NCI-H187 treated with DMSO at 0.1 percent for 48 hours (cell line): ENCODE measurements around the gene FOXL2.

Source experiments
- DNase-seq: peaks from one replicate; lab custom pipeline; 2025; lab: John Stamatoyannopoulos, UW

The FOXL2 gene

DNA sequence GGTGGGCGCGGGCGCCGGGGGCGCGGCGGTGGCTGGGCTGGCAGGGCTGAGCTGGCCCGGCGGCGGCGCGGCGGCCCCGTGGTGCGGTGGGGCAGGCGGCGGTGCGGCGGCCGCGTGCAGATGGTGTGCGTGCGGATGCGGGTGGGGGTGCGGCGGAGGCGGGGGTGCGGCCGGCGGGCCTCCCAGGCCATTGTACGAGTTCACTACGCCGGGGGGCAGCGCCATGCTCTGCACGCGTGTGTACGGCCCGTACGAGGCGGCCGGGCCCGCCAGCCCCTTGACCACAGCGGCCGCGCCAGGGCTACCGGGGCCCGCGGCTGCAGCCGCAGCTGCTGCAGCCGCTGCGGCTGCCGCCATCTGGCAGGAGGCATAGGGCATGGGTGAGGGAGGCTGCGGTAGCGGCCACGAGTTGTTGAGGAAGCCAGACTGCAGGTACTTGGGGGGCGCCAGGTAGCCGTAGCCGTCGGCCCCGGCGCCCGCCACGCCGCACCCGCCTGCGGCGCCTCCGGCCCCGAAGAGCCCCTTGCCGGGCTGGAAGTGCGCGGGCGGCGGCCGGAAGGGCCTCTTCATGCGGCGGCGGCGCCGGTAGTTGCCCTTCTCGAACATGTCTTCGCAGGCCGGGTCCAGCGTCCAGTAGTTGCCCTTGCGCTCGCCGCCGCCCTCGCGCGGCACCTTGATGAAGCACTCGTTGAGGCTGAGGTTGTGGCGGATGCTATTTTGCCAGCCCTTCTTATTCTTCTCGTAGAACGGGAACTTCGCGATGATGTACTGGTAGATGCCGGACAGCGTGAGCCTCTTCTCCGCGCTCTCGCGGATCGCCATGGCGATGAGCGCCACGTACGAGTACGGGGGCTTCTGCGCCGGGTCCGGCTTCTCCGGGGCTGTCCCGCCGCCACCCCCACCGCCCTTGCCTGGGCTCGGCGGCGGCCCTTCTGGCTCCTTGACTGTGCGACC is 951 bp downstream of the FOXL2 start:
- DNase-seq = no peak

GRCh38 chr3:138944929-138945708 is 1.8 kb downstream of the FOXL2 start:
- no peak for DNase-seq

DNA sequence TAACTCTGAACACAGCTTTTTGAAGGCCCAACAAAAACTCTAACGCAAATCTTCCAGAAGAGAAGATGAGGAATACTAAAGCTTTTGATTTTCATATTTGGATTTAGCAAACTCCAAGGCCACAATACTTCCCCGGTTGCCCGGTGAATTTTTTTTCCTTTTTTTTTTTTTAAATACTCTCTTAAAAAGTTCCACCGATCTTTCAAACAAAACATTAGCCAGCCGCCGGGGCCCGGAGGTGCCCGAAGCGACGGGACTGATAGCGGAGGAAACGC is 2.3 kb downstream of the FOXL2 start:
- DNase-seq = no peak

- no peak for DNase-seq
Observed at GRCh38 chr3:138943724-138944653, 2.9 kb downstream of the FOXL2 start.

DNA sequence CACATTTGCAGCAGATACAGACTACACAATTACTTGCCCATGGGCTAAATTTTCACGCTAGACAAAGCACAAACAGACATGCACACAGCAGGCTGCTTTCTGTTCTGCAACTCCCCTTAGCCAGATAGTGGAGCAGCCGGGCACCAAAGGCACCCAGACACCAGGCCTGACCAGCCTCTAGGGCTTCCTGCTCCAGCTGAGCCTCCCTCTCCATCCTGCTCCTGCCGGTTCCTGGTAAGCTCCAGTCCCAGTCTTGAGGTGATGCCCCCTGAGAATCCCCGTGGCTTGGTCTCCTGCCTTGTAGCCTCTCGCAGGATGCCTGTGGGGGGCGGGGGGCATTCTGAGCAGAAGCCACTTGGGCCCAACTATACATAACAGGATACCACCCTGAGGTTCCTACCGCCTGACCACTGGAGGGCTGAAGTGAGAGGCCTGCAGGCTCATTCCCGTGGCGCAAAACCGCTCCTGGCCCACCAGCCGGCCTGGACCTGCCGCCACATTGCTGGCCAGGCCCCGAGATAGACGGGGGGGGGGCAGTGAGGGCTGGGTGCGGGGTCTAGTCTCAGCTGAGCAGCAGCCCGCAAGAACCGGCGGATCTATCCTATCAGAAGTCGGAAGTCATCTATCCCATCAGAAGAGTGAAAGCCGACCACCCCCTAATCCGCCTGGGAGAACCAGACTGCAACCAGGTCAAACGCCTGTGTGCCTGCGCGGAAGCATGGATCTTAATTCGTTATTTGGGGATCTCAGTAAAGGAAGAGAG is 3.9 kb downstream of the FOXL2 start:
- no peak for DNase-seq

DNA sequence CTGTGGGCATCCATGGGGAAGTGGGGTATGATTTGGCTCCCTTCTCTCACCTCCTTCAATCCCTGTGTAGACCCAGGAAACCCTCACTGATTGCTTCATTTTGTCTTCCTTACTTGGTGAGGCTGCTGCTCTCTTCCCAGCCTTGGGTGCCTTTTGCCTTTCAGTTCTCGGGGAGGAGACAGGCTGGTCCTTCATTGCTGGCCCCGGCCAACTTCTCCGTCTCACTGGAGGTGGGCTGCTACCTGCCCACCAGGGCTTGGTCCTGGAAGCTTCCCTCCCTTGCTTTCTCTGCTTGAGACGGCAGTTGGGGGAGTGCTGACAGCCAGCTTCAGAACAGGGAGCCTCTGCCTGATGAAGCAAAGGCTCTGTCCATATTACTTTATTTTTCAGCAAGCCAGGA is 4.7 kb downstream of the FOXL2 start:
- no peak for DNase-seq

DNA sequence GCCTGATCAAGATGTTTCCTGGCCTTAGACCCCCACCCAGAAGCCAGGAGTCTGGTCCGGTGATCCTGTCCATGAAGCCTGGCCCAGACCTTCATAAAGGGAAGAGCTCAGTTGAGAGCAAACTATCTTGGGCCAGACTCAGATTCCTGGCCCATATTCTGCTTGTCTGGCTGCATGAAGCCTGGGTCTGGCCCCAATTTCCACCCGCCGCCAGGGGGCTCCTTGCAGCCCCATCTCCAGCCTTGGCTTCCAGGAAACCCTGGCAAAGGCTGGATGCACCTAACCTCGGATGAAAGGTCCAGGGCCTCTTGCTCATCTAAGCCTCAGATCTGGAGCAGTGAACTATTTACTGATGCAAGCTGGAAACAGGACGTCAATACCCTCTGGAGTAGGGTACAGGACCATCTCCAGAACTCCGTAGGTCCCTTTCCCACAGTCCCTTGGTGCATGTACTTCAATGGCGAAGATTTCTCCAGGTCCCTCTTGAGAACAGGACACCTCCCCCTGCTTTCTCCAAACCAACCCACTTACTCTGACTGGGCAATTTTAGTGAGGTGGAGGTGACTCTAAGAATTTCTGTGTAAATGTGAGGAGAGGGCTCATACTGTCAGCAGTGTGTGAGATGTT is 5.6 kb downstream of the FOXL2 start:
- no peak for DNase-seq

DNA sequence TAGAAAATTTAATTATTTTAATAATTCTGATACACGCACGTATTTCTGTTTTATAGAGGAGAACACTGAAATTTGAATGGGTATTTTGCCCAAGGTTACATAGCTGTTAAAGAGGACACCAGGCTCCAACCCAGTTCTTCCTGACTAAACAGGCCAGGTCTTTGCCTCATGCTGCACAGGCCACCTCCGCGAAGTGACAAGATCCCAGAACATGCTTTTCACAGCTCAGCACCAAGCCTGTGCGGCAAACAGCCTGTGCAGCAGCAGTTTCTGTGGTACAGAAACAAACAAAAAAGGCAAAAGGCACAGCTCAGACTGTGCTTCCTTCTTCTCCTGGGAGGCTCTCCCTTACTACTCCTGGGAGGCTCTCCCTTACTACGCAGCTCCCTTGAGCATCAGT is 6.5 kb downstream of the FOXL2 start:
- no peak for DNase-seq

DNA sequence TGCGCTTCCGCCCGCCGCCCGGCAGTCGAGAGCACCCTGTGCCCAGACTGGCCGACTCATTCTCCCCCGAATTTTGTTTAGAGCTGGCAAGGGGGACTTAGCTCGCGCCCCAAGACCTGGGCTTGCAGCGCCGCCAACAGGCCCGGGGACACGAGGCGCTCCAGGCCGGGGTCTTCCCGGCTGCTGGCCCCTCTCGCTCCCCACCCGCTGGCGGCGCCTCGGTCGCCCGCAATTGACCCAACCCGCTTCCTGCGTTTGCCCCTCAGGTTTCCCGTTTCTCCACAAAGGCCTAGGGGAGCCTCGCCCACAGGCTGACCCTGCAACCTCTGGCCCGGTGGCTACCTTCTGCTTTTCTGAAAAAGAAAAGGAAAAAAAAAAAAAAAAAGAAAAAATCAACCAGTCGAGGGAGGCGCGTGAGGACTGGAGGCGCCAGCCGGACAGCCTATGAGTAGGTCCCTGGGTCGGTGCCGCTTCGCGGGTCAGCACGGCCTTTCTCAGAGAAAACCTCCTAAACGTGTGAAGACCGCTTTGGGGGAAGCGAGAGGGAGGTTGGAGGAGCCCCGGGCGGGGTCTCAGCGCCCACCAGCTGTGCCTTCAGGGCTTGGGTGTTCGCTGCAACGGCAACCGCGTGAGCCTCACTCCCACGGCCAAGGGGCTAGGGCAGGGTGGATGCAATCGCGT is 7.2 kb downstream of the FOXL2 start:
- no peak for DNase-seq

GRCh38 chr3:138938877-138939560 is 7.9 kb downstream of the FOXL2 start:
- no peak for DNase-seq

- no peak for DNase-seq
Observed at GRCh38 chr3:138938056-138938876, 8.7 kb downstream of the FOXL2 start.

GRCh38 chr3:138937690-138938055 is 9.3 kb downstream of the FOXL2 start:
- no peak for DNase-seq

GRCh38 chr3:138936741-138937689 is 9.9 kb downstream of the FOXL2 start:
- DNase-seq = no peak

- DNase-seq = no peak
Observed at GRCh38 chr3:138935863-138936740, 10.8 kb downstream of the FOXL2 start.

GRCh38 chr3:138935505-138935862 is 11.5 kb downstream of the FOXL2 start:
- no peak for DNase-seq

DNA sequence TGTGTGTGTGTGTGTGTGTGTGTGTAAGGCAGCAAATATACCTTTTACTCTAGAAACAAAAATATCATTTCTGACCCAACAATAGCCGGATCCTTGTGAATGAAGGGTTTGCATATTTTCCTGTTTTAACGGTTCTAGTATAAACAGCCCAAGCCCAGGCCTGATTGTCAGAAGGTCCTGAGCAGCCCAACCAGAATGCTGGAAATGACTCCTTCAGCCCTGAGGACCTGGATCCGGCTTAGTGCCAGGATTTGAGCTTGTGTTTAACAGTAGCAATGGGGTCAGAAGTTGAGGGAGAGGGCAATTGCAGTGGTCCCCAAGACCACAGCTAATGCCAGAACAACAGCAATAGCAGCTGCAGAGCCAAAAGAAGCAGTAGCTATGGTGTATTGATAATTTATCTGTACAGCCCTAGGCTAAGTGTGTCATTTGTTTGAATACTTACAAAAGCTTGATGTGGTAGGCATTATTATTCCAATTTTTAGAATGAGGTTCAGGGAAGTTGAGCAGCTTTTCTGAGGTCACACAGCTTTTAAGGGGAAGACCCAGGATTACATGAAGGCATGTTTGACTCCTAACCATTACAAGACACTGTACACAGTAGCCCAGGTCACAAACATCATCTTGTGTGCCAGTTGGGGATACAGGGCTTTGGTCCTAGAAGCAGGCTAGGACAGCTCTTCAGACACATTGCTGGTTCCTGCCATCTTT is 12.8 kb downstream of the FOXL2 start:
- DNase-seq = no peak
